Iris pigment epithelial cell (primary cell): ENCODE measurements around the gene PRAMEF4.
"Not testable (repeated sequence)": the region's sequence is repeated elsewhere in the genome, so short reads cannot be mapped to it uniquely, and the experiment has no call there.

Source experiments
- DNase-seq: peaks from one replicate; pipeline ENCODE4 v3.0.0-alpha.2; 2011; ENCODE audit warnings: low read depth

PRAMEF4 gene

GRCh38 chr1:12886101-12886500, at the start of gene PRAMEF4:
Gene PRAMEF4, minus strand, starts transcription at chr1:12886201. Its CDS starts 2,807 bp downstream, at chr1:12883394.
- not testable (repeated sequence) for DNase-seq

- not testable (repeated sequence) for DNase-seq
Observed at GRCh38 chr1:12924368-12924767, 38.4 kb upstream of the PRAMEF4 start.

- not testable (repeated sequence) for DNase-seq
Observed at GRCh38 chr1:12921749-12922148, 35.7 kb upstream of the PRAMEF4 start.

GRCh38 chr1:12916310-12916709, 30.3 kb upstream of the PRAMEF4 start, which contains the start of gene PRAMEF7:
Gene PRAMEF7, plus strand, starts transcription at chr1:12916610. Its CDS starts 1,083 bp downstream, at chr1:12917693.
- not testable (repeated sequence) for DNase-seq

- DNase-seq: not testable (repeated sequence)
Observed at GRCh38 chr1:12903793-12904572, 18.0 kb upstream of the PRAMEF4 start.

GRCh38 chr1:12899186-12899585, 13.2 kb upstream of the PRAMEF4 start:
- DNase-seq: not testable (repeated sequence)

GRCh38 chr1:12898170-12898569, 12.2 kb upstream of the PRAMEF4 start, which contains the start of gene PRAMEF10:
Gene PRAMEF10, minus strand, starts transcription at chr1:12898270. Its CDS starts 2,423 bp downstream, at chr1:12895847.
- not testable (repeated sequence) for DNase-seq

- not testable (repeated sequence) for DNase-seq
Observed at GRCh38 chr1:12878453-12878852, 7.5 kb downstream of the PRAMEF4 start.

- not testable (repeated sequence) for DNase-seq
Observed at GRCh38 chr1:12863131-12863880, 22.7 kb downstream of the PRAMEF4 start.

- not testable (repeated sequence) for DNase-seq
Observed at GRCh38 chr1:12856786-12857185, 29.2 kb downstream of the PRAMEF4 start, which contains the start of gene PRAMEF2. Gene PRAMEF2, plus strand, starts transcription at chr1:12857086. Its CDS starts 1,924 bp downstream, at chr1:12859010.

- peak; percentile 6 for DNase-seq
Observed at GRCh38 chr1:12851779-12852178, 34.2 kb downstream of the PRAMEF4 start.

GRCh38 chr1:12848620-12849019, 37.4 kb downstream of the PRAMEF4 start, which contains the start of gene HNRNPCL1:
Gene HNRNPCL1, minus strand, starts transcription at chr1:12848720. Its CDS starts 431 bp downstream, at chr1:12848289.
- DNase-seq: not testable (repeated sequence)

GRCh38 chr1:12833251-12833650, 52.8 kb downstream of the PRAMEF4 start:
- DNase-seq: not testable (repeated sequence)

GRCh38 chr1:12831310-12831709, 54.7 kb downstream of the PRAMEF4 start, which contains the start of gene PRAMEF11:
Gene PRAMEF11, minus strand, starts transcription at chr1:12831410. Its CDS starts 2,621 bp downstream, at chr1:12828789.
- not testable (repeated sequence) for DNase-seq
